ENCODE data around the gene ANO1. TPM values are rescaled to one million over a fixed set of nuclear protein-coding genes. Genes with fewer than 3 reads are reported as not detected.

The ANO1 gene
- total RNA-seq, 6 experiments from 2014 or later, result not detected

DNA sequence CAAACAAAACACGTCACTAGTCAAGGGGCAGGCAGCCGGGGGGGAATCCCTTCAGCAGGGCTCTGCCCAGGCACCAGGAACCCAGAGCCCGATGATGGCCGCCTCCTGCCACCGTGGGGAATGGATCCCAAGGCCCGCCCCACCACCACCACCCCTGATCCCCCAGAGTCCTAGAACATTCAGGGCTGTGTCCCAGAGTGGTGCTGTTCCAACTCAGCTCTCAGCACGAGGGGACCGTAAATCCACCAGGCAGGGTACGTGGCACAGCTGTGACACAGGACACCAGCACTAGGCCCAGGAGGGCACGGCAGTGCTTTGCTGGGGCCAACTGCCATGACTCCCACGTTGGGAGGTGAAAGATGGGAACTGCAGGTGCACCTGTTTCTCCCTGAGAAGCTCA is 29.6 kb downstream of the ANO1 start:
- Mint-ChIP-seq H3K27ac (no peak overlapping the region), H3K4me3 (no peak overlapping the region)

DNA sequence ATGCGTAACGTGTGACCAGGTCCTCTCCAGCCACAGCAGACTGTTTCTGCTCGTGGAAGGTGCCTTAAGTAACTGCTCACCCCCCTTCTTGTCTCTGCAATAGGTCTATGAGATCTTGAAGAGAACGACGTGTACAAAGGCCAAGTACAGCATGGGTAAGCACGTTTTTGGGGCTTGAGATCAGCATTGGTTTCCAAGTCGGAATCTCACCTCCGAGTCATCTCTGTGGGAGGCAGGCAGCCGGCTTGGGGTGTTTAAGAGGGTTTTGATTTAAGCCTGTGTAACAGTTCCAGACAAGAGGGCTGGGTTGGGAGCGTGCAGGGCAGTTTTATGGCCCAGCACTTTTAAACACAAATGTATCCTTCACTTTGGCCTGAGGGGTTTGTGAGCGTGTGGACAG is 30.1 kb downstream of the ANO1 start:
- H3K4me3 Mint-ChIP-seq, result no peak overlapping the region
- H3K36me3 Mint-ChIP-seq (ENCODE audit: low read depth), result peaks cover 5% of the 10 kb centered on the region; the same call in 1 of the 2 replicates
- H3K27ac Mint-ChIP-seq, result no peak overlapping the region
- H3K4me1 Mint-ChIP-seq (ENCODE audit: low read depth), result peaks cover 23% of the 10 kb centered on the region
- peak; percentile 33 for DNase-seq
- H3K27me3 Mint-ChIP-seq (ENCODE audit: insufficient read depth), result peaks cover 59% of the 10 kb centered on the region
- TF ChIP-seq, protein P1, sequence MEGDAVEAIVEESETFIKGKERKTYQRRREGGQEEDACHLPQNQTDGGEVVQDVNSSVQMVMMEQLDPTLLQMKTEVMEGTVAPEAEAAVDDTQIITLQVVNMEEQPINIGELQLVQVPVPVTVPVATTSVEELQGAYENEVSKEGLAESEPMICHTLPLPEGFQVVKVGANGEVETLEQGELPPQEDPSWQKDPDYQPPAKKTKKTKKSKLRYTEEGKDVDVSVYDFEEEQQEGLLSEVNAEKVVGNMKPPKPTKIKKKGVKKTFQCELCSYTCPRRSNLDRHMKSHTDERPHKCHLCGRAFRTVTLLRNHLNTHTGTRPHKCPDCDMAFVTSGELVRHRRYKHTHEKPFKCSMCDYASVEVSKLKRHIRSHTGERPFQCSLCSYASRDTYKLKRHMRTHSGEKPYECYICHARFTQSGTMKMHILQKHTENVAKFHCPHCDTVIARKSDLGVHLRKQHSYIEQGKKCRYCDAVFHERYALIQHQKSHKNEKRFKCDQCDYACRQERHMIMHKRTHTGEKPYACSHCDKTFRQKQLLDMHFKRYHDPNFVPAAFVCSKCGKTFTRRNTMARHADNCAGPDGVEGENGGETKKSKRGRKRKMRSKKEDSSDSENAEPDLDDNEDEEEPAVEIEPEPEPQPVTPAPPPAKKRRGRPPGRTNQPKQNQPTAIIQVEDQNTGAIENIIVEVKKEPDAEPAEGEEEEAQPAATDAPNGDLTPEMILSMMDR (IDR thresholded peaks at IDR 0.05), result no peak
- no peaks in the 10 kb centered on the region for H3K9me3 Mint-ChIP-seq

More for the DNA sequence above, 29.6 kb downstream of the ANO1 start:
- TF ChIP-seq, protein P1 (IDR thresholded peaks at IDR 0.05), result no peak
- peaks cover 23% of the 10 kb centered on the region for H3K4me1 Mint-ChIP-seq (ENCODE audit: low read depth)
- no peaks in the 10 kb centered on the region for H3K9me3 Mint-ChIP-seq
- peaks cover 61% of the 10 kb centered on the region for H3K27me3 Mint-ChIP-seq (ENCODE audit: insufficient read depth)
- peaks cover 5% of the 10 kb centered on the region; the same call in 1 of the 2 replicates for H3K36me3 Mint-ChIP-seq (ENCODE audit: low read depth)
- DNase-seq, result no peak

DNA sequence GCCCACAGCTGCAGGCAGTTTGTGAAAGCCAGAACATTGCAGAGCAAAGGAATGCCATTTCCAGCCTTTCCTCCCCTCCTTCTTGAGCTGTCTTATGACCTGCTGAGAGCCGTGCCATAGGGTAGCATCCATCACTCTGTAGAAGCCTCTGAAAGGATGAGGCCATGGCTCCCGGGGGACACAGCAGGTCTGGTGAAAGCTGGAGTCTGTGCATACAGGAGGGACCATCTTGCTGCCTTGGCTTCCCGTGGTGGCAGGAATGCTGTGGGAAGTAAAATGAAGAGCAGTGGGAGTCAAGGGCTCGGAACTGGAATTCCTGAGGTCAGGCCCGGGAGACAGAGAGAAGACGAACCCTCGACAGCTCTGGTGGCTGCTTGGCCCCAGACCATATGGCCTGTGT is 30.9 kb downstream of the ANO1 start:
- Mint-ChIP-seq H3K9me3 (no peaks in the 10 kb centered on the region), H3K36me3 (ENCODE audit: low read depth) (peaks cover 5% of the 10 kb centered on the region; the same call in 1 of the 2 replicates), H3K27ac (no peak overlapping the region), H3K4me3 (no peak overlapping the region), H3K4me1 (ENCODE audit: low read depth) (peaks cover 23% of the 10 kb centered on the region), H3K27me3 (ENCODE audit: insufficient read depth) (peaks cover 63% of the 10 kb centered on the region)
- TF ChIP-seq, protein P1 (IDR thresholded peaks at IDR 0.05), result no peak
- DNase-seq, result no peak

DNA sequence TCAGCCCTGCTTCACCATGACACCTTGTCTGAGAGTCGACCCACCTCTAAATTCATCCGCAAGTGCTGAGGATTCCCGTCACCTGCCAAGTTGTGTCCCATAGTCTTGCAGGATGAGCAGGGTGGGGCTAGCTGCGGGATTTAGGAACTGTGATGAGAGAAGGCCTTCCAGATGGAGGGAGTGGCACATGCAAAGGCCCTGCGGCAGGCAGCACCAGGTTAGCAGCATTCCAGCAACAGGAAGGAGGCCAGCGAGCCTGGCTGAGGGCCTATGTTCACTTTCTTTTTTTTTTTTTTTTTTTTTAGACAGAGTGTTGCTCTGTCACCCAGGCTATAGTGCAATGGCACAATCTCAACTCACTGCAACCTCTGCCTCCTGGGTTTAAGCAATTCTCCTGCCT is 31.8 kb downstream of the ANO1 start:
- H3K9me3 Mint-ChIP-seq, result no peaks in the 10 kb centered on the region
- TF ChIP-seq, protein P1 (IDR thresholded peaks at IDR 0.05), result no peak
- H3K27me3 Mint-ChIP-seq (ENCODE audit: insufficient read depth), result peaks cover 63% of the 10 kb centered on the region
- no peak for DNase-seq
- peaks cover 23% of the 10 kb centered on the region for H3K4me1 Mint-ChIP-seq (ENCODE audit: low read depth)
- H3K27ac Mint-ChIP-seq, result no peak overlapping the region
- peaks cover 5% of the 10 kb centered on the region; the same call in 1 of the 2 replicates for H3K36me3 Mint-ChIP-seq (ENCODE audit: low read depth)
- H3K4me3 Mint-ChIP-seq, result no peak overlapping the region

DNA sequence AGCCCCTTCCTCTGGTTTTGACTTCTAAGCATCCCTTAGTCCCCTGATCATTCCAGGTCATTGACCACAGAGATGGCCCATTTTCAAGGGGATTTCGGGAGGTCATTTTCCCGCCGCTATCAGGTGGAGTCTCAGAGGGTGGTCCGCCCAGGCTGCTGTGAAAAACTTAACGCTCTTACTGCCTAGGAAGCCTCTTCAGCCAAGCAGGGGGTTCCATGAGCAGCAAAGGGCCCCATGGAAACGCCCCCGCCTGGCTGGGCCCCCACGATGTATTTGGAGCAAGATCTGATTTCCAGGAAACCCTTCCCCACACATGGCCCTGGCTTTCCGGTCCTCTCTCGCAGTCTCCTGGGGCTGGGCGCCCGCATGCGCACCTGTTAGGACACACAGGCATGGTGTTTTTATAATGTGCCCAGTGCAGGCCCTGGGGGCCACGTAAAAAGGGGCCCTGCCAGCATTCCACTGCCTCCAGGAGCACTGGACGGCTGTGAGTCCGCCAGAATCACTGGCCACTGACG is 32.5 kb downstream of the ANO1 start:
- TF ChIP-seq, protein P1 (IDR thresholded peaks at IDR 0.05), result no peak
- Mint-ChIP-seq H3K4me3 (no peak overlapping the region), H3K27ac (no peak overlapping the region), H3K9me3 (no peaks in the 10 kb centered on the region), H3K36me3 (ENCODE audit: low read depth) (peaks cover 5% of the 10 kb centered on the region; the same call in 1 of the 2 replicates), H3K4me1 (ENCODE audit: low read depth) (peaks cover 23% of the 10 kb centered on the region), H3K27me3 (ENCODE audit: insufficient read depth) (peaks cover 60% of the 10 kb centered on the region)
- DNase-seq, result no peak

Measured in HFFc6 (cell line).